Neutrophil (primary cell): ENCODE measurements around the gene RAPGEF6.

Source experiments
- H3K27ac ChIP-seq: fragments of 200-600 bp; sonication (generic); 2 replicates; pipeline ENCODE4 v1.5.1; 2016; ENCODE audit warnings: mild to moderate bottlenecking, moderate library complexity
- H3K27me3 ChIP-seq: fragments of 200-600 bp; sonication (generic); 2 replicates; pipeline ENCODE4 v1.6.0; 2016; ENCODE audit warnings: mild to moderate bottlenecking
- H3K36me3 ChIP-seq: fragments of 200-600 bp; sonication (generic); 2 replicates; pipeline ENCODE4 v1.5.1; 2017
- H3K4me1 ChIP-seq, 2 experiments: fragments of 200-600 bp in 1 of 2; sonication (generic) in 1 of 2; 1 replicate in 1 of 2; 2 replicates in 1 of 2; pipeline versions ENCODE4 v1.5.1 to v1.6.1; 2013 to 2016; ENCODE audit warnings: low read depth in 1 of 2, low read length in 1 of 2, mild to moderate bottlenecking in 1 of 2, moderate library complexity in 1 of 2; ENCODE audit not compliant: control insufficient read depth in 1 of 2, insufficient read depth in 1 of 2
- H3K4me3 ChIP-seq, 2 experiments: fragments of 200-600 bp in 1 of 2; sonication (generic) in 1 of 2; 1 replicate in 1 of 2; 2 replicates in 1 of 2; pipeline ENCODE4 v1.5.1; 2013 to 2016; ENCODE audit warnings: low read depth in 1 of 2, low read length in 1 of 2, mild to moderate bottlenecking in 1 of 2, moderate library complexity in 1 of 2
- H3K9me3 ChIP-seq: fragments of 200-600 bp; sonication (generic); 2 replicates; pipeline ENCODE4 v1.5.1; 2016
- CTCF ChIP-seq: fragments of 200-600 bp; sonication (generic); IDR thresholded peaks from 2 replicates; pipeline ENCODE4 v1.5.1; 2016; ENCODE audit warnings: antibody characterized with exemption

RAPGEF6 gene

GRCh38 chr5:131511934-131512333 lies 123.1 kb downstream of the RAPGEF6 start:
- Histone ChIP-seq H3K4me3 (no peak overlapping the region), H3K27me3 (no peaks in the 10 kb centered on the region), H3K27ac (no peak overlapping the region), H3K36me3 (peaks cover 12% of the 10 kb centered on the region), H3K4me1 (peaks cover 11 to 20% of the 10 kb centered on the region in 2 experiments), H3K9me3 (no peaks in the 10 kb centered on the region)
- no peak for TF ChIP-seq CTCF

- peaks cover 29% of the 10 kb centered on the region for H3K36me3 ChIP-seq
- TF ChIP-seq CTCF = no peak
Observed at GRCh38 chr5:131509801-131510200, 125.2 kb downstream of the RAPGEF6 start.

GRCh38 chr5:131505237-131505908 lies 129.7 kb downstream of the RAPGEF6 start:
- no peak for TF ChIP-seq CTCF
- Histone ChIP-seq H3K4me3 (no peak overlapping the region), H3K4me1 (peaks cover 0 to 7% of the 10 kb centered on the region in 2 experiments), H3K27me3 (no peaks in the 10 kb centered on the region), H3K36me3 (peaks cover 56% of the 10 kb centered on the region), H3K9me3 (no peaks in the 10 kb centered on the region), H3K27ac (peak overlapping the region; percentile 35)

More at GRCh38 chr5:131509801-131510200, 125.2 kb downstream of the RAPGEF6 start:
- no peaks in the 10 kb centered on the region for H3K9me3 ChIP-seq
- peak overlapping the region; percentile 32 for H3K27ac ChIP-seq
- no peak overlapping the region for H3K4me3 ChIP-seq
- no peaks in the 10 kb centered on the region for H3K27me3 ChIP-seq
- H3K4me1 ChIP-seq = peaks cover 4 to 13% of the 10 kb centered on the region in 2 experiments

GRCh38 chr5:131496400-131496713 lies 138.7 kb downstream of the RAPGEF6 start:
- peaks cover 66% of the 10 kb centered on the region for H3K36me3 ChIP-seq
- H3K27ac ChIP-seq = no peak overlapping the region
- H3K9me3 ChIP-seq = no peaks in the 10 kb centered on the region
- peaks cover 7% of the 10 kb centered on the region in 2 experiments for H3K4me1 ChIP-seq
- no peaks in the 10 kb centered on the region for H3K27me3 ChIP-seq
- no peak for TF ChIP-seq CTCF
- H3K4me3 ChIP-seq = no peak overlapping the region

GRCh38 chr5:131495536-131496399 lies 139.3 kb downstream of the RAPGEF6 start:
- no peak overlapping the region for H3K27ac ChIP-seq
- TF ChIP-seq CTCF = no peak

More at GRCh38 chr5:131495536-131496399, 139.3 kb downstream of the RAPGEF6 start:
- no peak overlapping the region for H3K4me3 ChIP-seq
- peaks cover 7% of the 10 kb centered on the region in 2 experiments for H3K4me1 ChIP-seq
- no peaks in the 10 kb centered on the region for H3K9me3 ChIP-seq
- no peaks in the 10 kb centered on the region for H3K27me3 ChIP-seq
- H3K36me3 ChIP-seq = peaks cover 70% of the 10 kb centered on the region
